ENCODE results near the gene ZNF343. TPM values are rescaled to one million over a fixed set of nuclear protein-coding genes. Genes with fewer than 3 reads are reported as not detected.

The ZNF343 gene
- polyA plus RNA-seq, 1 of the 3 experiments (the other 2 are of a cell fraction), result 11.0 TPM

GRCh38 chr20:2470423-2471193, 38.1 kb downstream of the ZNF343 start, which contains the start of gene SNRPB (continued):
- TF ChIP-seq MXI1 (IDR thresholded peaks at IDR 0.05; ENCODE audit: low read depth, low read length) (peak; percentile 81), MAX (IDR thresholded peaks at IDR 0.05; ENCODE audit: low read depth) (peak; percentile 97), TEAD4 (IDR thresholded peaks at IDR 0.05; ENCODE audit: borderline replicate concordance, insufficient read depth) (0 out of 2 replicates have a peak, but pooled peaks have one; percentile 15), TAF1 (IDR thresholded peaks at IDR 0.05; ENCODE audit: borderline replicate concordance, low read depth, low read length) (peak; percentile 99), CTCF (IDR thresholded peaks at IDR 0.05) (no peak), TCF12 (IDR thresholded peaks at IDR 0.05) (peak; percentile 52), YY1 (IDR thresholded peaks at IDR 0.05; ENCODE audit: low read depth) (peak; percentile 62; the same call in 1 of the 2 replicates), SMC3 (IDR thresholded peaks at IDR 0.05; ENCODE audit: low read depth, low read length) (no peak), RCOR1 (IDR thresholded peaks at IDR 0.05; ENCODE audit: low read length) (no peak; the same call in 1 of the 2 replicates), MEF2A (IDR thresholded peaks at IDR 0.05; ENCODE audit: borderline replicate concordance, low read depth) (no peak), RAD21 (IDR thresholded peaks at IDR 0.05; ENCODE audit: low read length) (peak; percentile 4; the same call in 1 of the 2 replicates), JUND (IDR thresholded peaks at IDR 0.05) (no peak; the same call in 1 of the 2 replicates), REST (IDR thresholded peaks at IDR 0.05; ENCODE audit: low read depth, low read length) (peak; percentile 66), GABPA (IDR thresholded peaks at IDR 0.05; ENCODE audit: low read depth) (peak; percentile 99), SIN3A (IDR thresholded peaks at IDR 0.05; ENCODE audit: borderline replicate concordance, low read depth, low read length) (peak; percentile 79; the same call in 1 of the 2 replicates), EZH2phosphoT487 (IDR thresholded peaks at IDR 0.05; ENCODE audit: borderline replicate concordance, low read depth) (no peak)

Data from SK-N-SH (cell line).